ENCODE results near the gene KRT13. TPM values are rescaled to one million over a fixed set of nuclear protein-coding genes. Genes with fewer than 3 reads are reported as not detected.
A peak's percentile ranks its signal among the peaks of the same experiment; 100 is the strongest.

KRT13 gene
- total RNA-seq, 1 experiment from 2014 or later = 45.7 TPM

DNA sequence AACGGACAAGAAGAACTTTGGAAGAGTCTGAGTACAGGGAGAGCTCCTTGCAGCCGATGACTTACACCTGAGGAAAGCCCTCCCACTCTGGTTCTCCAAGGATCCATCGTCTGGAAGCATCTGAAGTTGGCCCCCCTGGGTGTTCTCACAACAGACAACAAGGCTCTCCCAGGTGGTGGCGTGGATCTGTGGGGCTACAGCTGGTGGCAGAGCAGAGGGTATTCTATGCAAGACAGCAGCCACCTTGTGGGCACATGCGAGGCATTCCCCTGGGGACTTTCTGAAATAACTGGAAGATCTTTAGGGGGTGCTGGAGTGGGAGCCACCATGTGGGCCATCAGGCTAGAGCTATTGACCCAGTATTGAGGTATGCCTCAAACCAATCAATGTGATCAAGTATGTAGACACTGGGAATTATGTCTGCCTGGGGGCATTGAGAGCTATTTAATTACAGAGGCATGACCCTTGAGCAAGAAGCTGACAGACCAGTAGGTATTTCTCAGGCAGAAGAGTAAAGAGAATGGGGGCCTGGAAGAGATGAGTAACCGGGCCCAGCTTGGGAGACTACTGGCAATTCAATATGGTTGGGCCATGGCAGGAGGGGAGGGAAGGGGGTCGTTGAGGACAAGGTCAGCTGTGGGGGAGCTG lies 29.6 kb upstream of the KRT13 start:
- H3K9me3 Mint-ChIP-seq (ENCODE audit: low read depth, unreplicated experiment) = no peaks in the 10 kb centered on the region
- TF ChIP-seq, protein P1, sequence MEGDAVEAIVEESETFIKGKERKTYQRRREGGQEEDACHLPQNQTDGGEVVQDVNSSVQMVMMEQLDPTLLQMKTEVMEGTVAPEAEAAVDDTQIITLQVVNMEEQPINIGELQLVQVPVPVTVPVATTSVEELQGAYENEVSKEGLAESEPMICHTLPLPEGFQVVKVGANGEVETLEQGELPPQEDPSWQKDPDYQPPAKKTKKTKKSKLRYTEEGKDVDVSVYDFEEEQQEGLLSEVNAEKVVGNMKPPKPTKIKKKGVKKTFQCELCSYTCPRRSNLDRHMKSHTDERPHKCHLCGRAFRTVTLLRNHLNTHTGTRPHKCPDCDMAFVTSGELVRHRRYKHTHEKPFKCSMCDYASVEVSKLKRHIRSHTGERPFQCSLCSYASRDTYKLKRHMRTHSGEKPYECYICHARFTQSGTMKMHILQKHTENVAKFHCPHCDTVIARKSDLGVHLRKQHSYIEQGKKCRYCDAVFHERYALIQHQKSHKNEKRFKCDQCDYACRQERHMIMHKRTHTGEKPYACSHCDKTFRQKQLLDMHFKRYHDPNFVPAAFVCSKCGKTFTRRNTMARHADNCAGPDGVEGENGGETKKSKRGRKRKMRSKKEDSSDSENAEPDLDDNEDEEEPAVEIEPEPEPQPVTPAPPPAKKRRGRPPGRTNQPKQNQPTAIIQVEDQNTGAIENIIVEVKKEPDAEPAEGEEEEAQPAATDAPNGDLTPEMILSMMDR (IDR thresholded peaks at IDR 0.05; ENCODE audit: unreplicated experiment) = peak; percentile 20
- peaks cover 85% of the 10 kb centered on the region for H3K4me1 Mint-ChIP-seq (ENCODE audit: low read depth, unreplicated experiment)
- no peak overlapping the region for H3K4me3 Mint-ChIP-seq (ENCODE audit: low read depth, unreplicated experiment)
- no peaks in the 10 kb centered on the region for H3K27me3 Mint-ChIP-seq (ENCODE audit: unreplicated experiment)
- peaks cover 11% of the 10 kb centered on the region for H3K36me3 Mint-ChIP-seq (ENCODE audit: insufficient read depth, unreplicated experiment)
- CTCF ChIA-PET = interaction anchor here (1.7 to 3.8 kb wide), 2 partner anchors 13 to 156 kb away, joined by 3 to 39 read pairs; no protein-coding TSS in a partner anchor
- H3K27ac Mint-ChIP-seq (ENCODE audit: unreplicated experiment) = peak overlapping the region; percentile 50
- intact Hi-C loops (cut with micrococcal nuclease; ENCODE audit: unreplicated experiment) = no loop called here
- BruUV-seq (replicated peaks) = no TSS peak
- no peak for DNase-seq

DNA sequence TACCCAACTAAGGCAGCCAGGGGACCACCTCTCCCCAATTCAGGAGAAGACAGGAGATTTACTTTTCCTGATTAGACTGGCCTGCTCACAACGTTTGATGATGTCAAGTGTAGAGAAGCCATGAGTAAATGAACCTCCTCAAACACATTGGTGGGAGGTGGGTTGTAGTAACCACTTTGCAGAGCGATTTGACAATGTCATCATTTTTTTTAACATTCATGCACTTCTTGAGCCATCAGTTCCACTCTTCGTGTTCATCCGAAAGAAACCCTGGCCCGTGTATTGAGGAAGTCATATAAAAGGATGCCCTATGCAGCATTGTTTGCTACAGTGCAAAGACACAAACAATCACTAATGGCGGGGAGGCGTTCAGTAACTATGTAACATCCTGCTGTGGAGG lies 28.2 kb upstream of the KRT13 start:
- TF ChIP-seq, protein P1 (IDR thresholded peaks at IDR 0.05; ENCODE audit: unreplicated experiment) = no peak
- no peak for DNase-seq
- H3K27me3 Mint-ChIP-seq (ENCODE audit: unreplicated experiment) = no peaks in the 10 kb centered on the region
- peaks cover 88% of the 10 kb centered on the region for H3K4me1 Mint-ChIP-seq (ENCODE audit: low read depth, unreplicated experiment)
- H3K4me3 Mint-ChIP-seq (ENCODE audit: low read depth, unreplicated experiment) = no peak overlapping the region
- no peaks in the 10 kb centered on the region for H3K9me3 Mint-ChIP-seq (ENCODE audit: low read depth, unreplicated experiment)
- CTCF ChIA-PET = interaction anchor here (0.6 to 19.2 kb wide), 4 partner anchors 14 to 129 kb away, joined by 3 to 471 read pairs (median 5); no protein-coding TSS in a partner anchor
- peaks cover 26% of the 10 kb centered on the region for H3K36me3 Mint-ChIP-seq (ENCODE audit: insufficient read depth, unreplicated experiment)
- BruUV-seq (replicated peaks) = no TSS peak
- H3K27ac Mint-ChIP-seq (ENCODE audit: unreplicated experiment) = peak overlapping the region; percentile 58
- intact Hi-C loops (cut with micrococcal nuclease; ENCODE audit: unreplicated experiment) = no loop called here

DNA sequence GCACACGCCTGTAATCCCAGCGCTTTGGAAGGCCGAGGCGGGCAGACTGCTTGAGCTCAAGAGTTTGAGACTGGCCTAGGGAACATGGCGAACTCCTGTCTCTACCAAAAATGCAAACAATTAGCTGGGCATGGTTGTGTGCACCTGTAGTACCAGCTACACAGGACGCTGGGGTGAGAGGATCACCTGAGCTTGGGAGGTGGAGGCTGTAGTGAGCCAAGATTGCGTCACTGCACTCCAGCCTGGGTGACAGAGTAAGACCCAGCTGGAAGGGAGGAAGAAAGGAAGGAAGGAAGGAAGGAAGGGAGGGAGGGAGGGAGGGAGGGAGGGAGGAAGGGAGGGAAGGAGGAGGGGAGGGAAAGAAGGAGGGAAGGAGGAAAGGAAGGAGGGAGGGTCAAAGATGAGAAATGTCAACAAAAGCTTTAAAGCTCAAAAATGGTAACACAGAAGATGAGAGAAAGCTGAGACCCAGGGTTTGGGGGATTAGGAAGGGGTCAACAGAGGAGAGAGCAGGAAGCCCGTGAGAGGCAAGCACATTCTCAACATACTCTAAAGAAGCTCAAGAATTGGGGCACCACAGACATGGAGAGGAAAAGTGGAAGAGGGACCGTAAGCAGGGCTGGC lies 27.6 kb upstream of the KRT13 start:
- H3K4me3 Mint-ChIP-seq (ENCODE audit: low read depth, unreplicated experiment) = no peak overlapping the region
- no TSS peak for BruUV-seq (replicated peaks)
- no peaks in the 10 kb centered on the region for H3K9me3 Mint-ChIP-seq (ENCODE audit: low read depth, unreplicated experiment)
- no peak for DNase-seq
- TF ChIP-seq, protein P1 (IDR thresholded peaks at IDR 0.05; ENCODE audit: unreplicated experiment) = no peak
- H3K27me3 Mint-ChIP-seq (ENCODE audit: unreplicated experiment) = no peaks in the 10 kb centered on the region
- peaks cover 31% of the 10 kb centered on the region for H3K36me3 Mint-ChIP-seq (ENCODE audit: insufficient read depth, unreplicated experiment)
- H3K4me1 Mint-ChIP-seq (ENCODE audit: low read depth, unreplicated experiment) = peaks cover 88% of the 10 kb centered on the region
- peak overlapping the region; percentile 58 for H3K27ac Mint-ChIP-seq (ENCODE audit: unreplicated experiment)
- CTCF ChIA-PET = interaction anchor here (0.6 to 19.2 kb wide), 6 partner anchors 8 to 130 kb away, joined by 3 to 471 read pairs (median 5); no protein-coding TSS in a partner anchor
- intact Hi-C loops (cut with micrococcal nuclease; ENCODE audit: unreplicated experiment) = no loop called here

DNA sequence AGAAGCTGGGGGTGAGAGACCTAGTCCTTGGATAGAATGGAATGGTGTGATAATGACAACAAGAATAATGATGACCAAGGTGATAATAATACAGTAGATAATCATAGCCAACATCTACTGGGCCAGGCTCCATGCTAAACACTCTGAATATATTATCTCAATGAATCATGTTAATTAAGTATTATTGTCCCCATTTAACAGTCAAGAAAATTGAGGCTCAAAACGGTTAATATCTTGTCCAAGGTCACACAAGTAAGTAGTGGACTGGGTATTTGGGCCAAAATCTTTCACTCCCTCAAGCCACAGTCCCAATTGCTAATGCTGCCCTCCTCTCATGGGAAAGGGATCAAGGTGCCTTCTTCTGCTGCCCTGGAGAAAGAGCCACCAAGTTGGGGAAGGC lies 26.6 kb upstream of the KRT13 start:
- H3K4me1 Mint-ChIP-seq (ENCODE audit: low read depth, unreplicated experiment) = peaks cover 79% of the 10 kb centered on the region
- no peaks in the 10 kb centered on the region for H3K9me3 Mint-ChIP-seq (ENCODE audit: low read depth, unreplicated experiment)
- intact Hi-C loops (cut with micrococcal nuclease; ENCODE audit: unreplicated experiment) = loop anchor here (2.0 kb wide), 1 partner anchor 17 kb away; no protein-coding TSS in a partner anchor
- H3K27ac Mint-ChIP-seq (ENCODE audit: unreplicated experiment) = peak overlapping the region; percentile 58
- H3K27me3 Mint-ChIP-seq (ENCODE audit: unreplicated experiment) = no peaks in the 10 kb centered on the region
- BruUV-seq (replicated peaks) = no TSS peak
- no peak for DNase-seq
- H3K4me3 Mint-ChIP-seq (ENCODE audit: low read depth, unreplicated experiment) = no peak overlapping the region
- H3K36me3 Mint-ChIP-seq (ENCODE audit: insufficient read depth, unreplicated experiment) = peaks cover 42% of the 10 kb centered on the region
- CTCF ChIA-PET = interaction anchor here (1.4 to 19.2 kb wide), 4 partner anchors 9 to 135 kb away, joined by 4 to 471 read pairs (median 6); no protein-coding TSS in a partner anchor
- TF ChIP-seq, protein P1 (IDR thresholded peaks at IDR 0.05; ENCODE audit: unreplicated experiment) = no peak
